Panc1 (cell line): ENCODE measurements around the gene TMEM134.

Experiments
- CTCF ChIP-seq: fragments of 450-650 bp; IDR thresholded peaks from 2 replicates; pipeline ENCODE4 v1.5.1; 2017; ENCODE audit warnings: mild to moderate bottlenecking
- POLR2AphosphoS5 ChIP-seq: IDR thresholded peaks from 2 replicates; pipeline ENCODE4 v1.6.1; 2012; ENCODE audit warnings: mild to moderate bottlenecking, low read depth, low read length, moderate library complexity

DNA sequence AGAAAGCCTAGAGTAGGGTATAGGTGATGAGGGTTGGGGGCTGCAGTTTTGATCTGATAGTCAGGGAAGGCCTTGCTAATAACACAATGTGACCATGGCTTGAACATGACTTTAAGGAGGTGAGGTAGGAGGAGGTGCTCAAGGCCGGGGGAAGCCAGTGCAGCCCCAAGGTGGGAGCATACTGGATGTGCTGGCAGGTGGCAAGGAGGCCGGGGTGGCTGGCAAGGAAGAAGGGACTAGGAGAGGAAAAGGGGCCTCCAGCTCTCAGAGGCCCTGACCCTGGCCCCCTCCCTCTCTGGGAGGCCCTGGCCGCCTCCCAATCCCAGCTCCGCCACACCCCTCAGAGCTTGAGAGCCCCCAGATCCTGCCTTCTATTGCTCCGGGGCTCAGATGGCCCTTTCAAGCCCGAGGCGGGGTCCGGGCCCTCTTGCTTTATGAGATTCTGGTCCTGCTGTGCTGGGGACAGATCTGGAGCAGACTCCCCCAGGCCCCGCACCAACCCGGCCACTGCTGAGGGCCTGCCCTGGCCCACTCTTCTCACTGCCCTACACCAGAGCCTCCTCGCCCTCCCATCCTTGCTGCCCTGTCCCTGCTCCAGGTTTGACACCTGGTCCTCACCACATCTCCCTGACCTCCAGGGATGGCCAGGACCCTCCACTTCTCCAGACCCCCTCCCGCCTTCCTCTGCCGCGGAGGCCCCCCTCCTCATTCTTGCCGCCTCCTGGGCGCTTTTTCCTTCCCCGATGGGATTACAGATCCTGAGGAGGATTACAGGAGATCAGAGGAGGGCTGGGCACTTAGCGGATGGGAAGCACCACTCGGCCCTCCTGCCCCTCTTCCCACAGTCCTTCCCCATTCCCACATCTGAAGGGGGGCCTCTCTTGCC is 34.3 kb upstream of the TMEM134 start:
- no peak for TF ChIP-seq CTCF
- TF ChIP-seq POLR2AphosphoS5, result no peak
